OCI-LY1 (cell line): ENCODE data around the gene PLEKHA7.

Experiments used
- EZH2 ChIP-seq: fragments of 200-600 bp; sonication (generic), shearing (Covaris generic); IDR thresholded peaks from 2 replicates; pipeline ENCODE4 v1.8.0; 2017; ENCODE audit warnings: borderline replicate concordance, mixed run types, mild to moderate bottlenecking, antibody characterized with exemption, low read length, moderate library complexity, mixed read lengths
- TF ChIP-seq, protein P1 (sequence below): fragments of 200-600 bp; sonication (generic), shearing (Covaris generic); IDR thresholded peaks from 2 replicates; pipeline ENCODE4 v1.5.1; 2017; ENCODE audit warnings: mild to moderate bottlenecking, antibody characterized with exemption, low read length, moderate library complexity, mixed read lengths

DNA sequence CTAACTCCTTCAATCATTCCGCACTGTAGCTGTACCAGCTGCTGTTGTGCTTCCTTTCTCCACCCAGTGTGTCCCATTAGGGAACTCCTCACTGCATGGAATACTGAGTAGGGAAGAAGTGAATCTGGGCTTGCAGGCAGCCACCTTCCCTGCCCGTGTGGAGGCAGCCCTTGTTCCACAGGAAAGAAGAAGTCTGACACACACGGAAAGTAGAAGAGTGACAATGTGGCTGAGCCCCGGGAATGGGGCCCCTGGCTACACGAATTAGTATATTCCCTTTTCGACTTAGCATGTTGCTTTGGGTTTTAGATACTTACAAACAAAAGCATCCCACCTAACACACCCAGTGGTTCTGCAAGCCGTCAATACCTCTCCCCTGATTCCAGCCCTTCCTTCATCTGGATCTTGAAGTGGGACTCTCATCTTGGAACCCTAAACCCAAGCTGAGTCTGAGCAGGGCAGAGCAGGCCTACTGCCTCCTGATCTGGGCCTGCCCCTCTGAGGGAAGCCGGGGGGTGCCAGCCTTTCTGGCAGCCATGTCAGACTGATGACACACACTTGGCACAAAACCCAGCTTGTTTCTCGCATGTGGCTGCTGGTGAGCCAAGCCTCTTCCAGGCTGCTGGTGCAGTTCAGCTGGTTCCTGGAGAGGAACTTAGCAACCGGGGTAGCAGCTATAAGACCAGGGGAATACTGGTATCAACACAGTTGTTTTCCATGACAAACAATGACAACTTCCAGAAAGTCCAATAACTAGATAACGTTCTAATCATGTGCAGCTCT lies 204.1 kb downstream of the PLEKHA7 start:
- TF ChIP-seq, protein P1, sequence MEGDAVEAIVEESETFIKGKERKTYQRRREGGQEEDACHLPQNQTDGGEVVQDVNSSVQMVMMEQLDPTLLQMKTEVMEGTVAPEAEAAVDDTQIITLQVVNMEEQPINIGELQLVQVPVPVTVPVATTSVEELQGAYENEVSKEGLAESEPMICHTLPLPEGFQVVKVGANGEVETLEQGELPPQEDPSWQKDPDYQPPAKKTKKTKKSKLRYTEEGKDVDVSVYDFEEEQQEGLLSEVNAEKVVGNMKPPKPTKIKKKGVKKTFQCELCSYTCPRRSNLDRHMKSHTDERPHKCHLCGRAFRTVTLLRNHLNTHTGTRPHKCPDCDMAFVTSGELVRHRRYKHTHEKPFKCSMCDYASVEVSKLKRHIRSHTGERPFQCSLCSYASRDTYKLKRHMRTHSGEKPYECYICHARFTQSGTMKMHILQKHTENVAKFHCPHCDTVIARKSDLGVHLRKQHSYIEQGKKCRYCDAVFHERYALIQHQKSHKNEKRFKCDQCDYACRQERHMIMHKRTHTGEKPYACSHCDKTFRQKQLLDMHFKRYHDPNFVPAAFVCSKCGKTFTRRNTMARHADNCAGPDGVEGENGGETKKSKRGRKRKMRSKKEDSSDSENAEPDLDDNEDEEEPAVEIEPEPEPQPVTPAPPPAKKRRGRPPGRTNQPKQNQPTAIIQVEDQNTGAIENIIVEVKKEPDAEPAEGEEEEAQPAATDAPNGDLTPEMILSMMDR = no peak
- TF ChIP-seq EZH2 = no peak
